ENCODE measurements around the gene ZNF598.

ZNF598 gene

DNA sequence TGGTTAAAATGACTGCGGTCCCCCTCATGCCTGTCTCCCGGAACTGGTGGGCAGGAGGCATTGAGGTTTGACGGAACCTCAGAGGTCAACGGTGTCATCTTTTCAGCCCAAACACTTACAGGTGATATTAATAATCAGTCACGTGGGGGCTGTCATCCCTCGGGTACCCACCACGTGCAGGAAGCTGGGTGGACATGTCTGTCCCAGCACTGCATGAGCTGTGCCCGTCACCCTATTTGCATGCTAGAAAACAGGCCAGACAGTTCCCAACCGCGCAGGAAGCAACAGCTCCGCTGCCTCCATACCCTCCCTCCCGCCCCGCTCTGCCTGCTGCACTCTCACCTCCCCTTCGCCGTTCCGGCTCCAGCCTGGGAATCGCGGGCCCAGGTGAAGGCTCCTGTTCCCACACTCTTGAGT lies 18.5 kb downstream of the ZNF598 start:
- DNase-seq (ENCODE audit: low read depth), result no peak
- no peak for TF ChIP-seq CTCF (IDR thresholded peaks at IDR 0.05; ENCODE audit: low read depth, low read length, missing control alignments)
- in situ Hi-C loops (cut with HindIII; ENCODE audit: low sequenced_read_pairs), result no loop called here
- H3K4me3 ChIP-seq (ENCODE audit: low read depth, low read length), result no peak overlapping the region

GRCh38 chr16:1990351-1991134 lies 19.1 kb downstream of the ZNF598 start:
- in situ Hi-C loops (cut with HindIII; ENCODE audit: low sequenced_read_pairs), result no loop called here

DNA sequence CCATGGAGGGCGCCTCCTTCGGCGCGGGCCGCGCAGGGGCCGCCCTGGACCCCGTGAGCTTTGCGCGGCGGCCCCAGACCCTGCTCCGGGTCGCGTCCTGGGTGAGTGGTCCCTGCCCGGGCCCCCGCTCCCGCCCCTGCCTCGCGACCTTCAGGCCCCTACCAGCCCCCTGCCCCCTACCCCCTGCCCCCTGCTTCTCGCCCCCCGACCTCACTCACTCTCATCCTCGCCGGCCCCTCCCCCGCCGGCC lies 19.6 kb downstream of the ZNF598 start:
- no peak for DNase-seq (ENCODE audit: low read depth)
- in situ Hi-C loops (cut with HindIII; ENCODE audit: low sequenced_read_pairs), result no loop called here
- H3K4me3 ChIP-seq (ENCODE audit: low read depth, low read length), result peak overlapping the region; percentile 21
- no peak for TF ChIP-seq CTCF (IDR thresholded peaks at IDR 0.05; ENCODE audit: low read depth, low read length, missing control alignments)

More at GRCh38 chr16:1990351-1991134, 19.1 kb downstream of the ZNF598 start:
- TF ChIP-seq CTCF (IDR thresholded peaks at IDR 0.05; ENCODE audit: low read depth, low read length, missing control alignments), result no peak
- no peak for DNase-seq (ENCODE audit: low read depth)
- H3K4me3 ChIP-seq (ENCODE audit: low read depth, low read length), result peak overlapping the region; percentile 21

DNA sequence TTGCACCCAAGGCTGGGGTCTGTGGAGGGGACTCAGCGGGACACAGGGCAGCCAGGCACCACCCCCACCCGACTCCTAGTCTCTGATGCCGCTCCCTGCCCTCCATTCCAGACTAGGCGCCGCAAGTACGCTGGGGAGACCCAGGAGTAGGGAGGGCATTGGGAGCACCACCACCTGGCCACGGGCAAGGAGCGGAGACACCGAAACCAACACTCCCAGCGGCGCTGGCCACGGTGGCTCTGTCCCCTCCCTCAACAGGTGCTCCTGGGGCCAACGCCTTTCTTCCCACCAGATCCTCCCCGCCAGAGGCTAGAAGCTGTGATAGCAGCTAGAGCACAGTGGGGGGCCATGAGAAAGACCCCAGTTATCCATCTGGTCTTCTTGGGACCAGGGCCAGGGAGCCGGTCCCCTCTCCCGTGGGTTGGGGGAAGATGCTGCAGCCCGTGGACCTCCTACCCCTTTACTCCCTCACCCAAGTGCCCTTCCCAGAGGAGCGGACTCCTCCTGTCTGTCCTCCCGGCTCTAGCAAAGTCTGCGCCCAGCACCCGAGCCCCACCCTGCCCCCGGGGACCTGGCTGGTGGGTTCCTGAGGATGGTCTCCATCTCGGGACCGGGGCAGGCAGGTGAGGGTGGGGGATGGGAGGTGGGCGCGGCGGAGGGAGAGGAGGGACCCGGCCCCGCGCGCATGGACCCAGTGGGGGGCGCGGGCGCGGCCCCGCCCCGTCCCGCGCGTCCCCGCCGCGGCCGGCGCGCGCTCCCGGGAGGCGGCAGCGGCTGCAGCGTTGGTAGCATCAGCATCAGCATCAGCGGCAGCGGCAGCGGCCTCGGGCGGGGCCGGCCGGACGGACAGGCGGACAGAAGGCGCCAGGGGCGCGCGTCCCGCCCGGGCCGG lies 20.2 kb downstream of the ZNF598 start, which contains the start of gene SYNGR3:
TSS of gene SYNGR3 (plus strand) at position 762 of the 892 bp plus-strand sequence. CDS start 133 bp downstream, outside the sequence.
- H3K4me3 ChIP-seq (ENCODE audit: low read depth, low read length), result peak within 1 kb of the TSS; percentile 21
- in situ Hi-C loops (cut with HindIII; ENCODE audit: low sequenced_read_pairs), result no loop called here
- DNase-seq (ENCODE audit: low read depth), result no peak
- no peak for TF ChIP-seq CTCF (IDR thresholded peaks at IDR 0.05; ENCODE audit: low read depth, low read length, missing control alignments)

DNA sequence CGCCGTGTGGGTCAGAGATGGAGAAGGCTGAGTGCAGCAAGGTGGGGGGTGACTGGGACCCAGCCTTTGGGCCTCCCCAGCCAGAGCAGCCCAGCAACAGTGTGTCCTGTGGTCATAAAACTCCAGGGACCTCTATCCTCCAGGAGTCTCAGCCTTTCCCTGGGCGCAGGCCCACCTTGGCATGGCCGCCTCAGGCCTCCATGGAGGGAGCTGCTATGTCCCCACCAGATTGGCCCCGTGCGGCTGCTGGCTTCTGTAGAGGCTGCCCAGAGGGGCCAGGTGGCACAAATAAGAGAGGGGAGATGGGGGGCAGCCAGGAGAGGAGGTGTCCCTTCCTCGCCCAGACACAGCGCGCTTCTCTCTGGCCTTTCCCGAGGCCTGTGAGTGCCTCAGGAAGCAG lies 22.4 kb downstream of the ZNF598 start:
- no peak overlapping the region for H3K4me3 ChIP-seq (ENCODE audit: low read depth, low read length)
- no peak for DNase-seq (ENCODE audit: low read depth)
- in situ Hi-C loops (cut with HindIII; ENCODE audit: low sequenced_read_pairs), result no loop called here
- no peak for TF ChIP-seq CTCF (IDR thresholded peaks at IDR 0.05; ENCODE audit: low read depth, low read length, missing control alignments)

GRCh38 chr16:1985466-1986150 lies 24.0 kb downstream of the ZNF598 start:
- in situ Hi-C loops (cut with HindIII; ENCODE audit: low sequenced_read_pairs), result no loop called here
- TF ChIP-seq CTCF (IDR thresholded peaks at IDR 0.05; ENCODE audit: low read depth, low read length, missing control alignments), result no peak
- no peak for DNase-seq (ENCODE audit: low read depth)
- no peak overlapping the region for H3K4me3 ChIP-seq (ENCODE audit: low read depth, low read length)

Data from astrocyte of the cerebellum (primary cell).